Measurements from ENCODE around the gene RAP1GAP. TPM values are rescaled to one million over a fixed set of nuclear protein-coding genes. Genes with fewer than 3 reads are reported as not detected.
"Not testable (repeated sequence)": the region's sequence is repeated elsewhere in the genome, so short reads cannot be mapped to it uniquely, and the experiment has no call there.

Gene RAP1GAP
- polyA plus RNA-seq, 4 donors: 18.4 to 24.3 (median 23.1) TPM

DNA sequence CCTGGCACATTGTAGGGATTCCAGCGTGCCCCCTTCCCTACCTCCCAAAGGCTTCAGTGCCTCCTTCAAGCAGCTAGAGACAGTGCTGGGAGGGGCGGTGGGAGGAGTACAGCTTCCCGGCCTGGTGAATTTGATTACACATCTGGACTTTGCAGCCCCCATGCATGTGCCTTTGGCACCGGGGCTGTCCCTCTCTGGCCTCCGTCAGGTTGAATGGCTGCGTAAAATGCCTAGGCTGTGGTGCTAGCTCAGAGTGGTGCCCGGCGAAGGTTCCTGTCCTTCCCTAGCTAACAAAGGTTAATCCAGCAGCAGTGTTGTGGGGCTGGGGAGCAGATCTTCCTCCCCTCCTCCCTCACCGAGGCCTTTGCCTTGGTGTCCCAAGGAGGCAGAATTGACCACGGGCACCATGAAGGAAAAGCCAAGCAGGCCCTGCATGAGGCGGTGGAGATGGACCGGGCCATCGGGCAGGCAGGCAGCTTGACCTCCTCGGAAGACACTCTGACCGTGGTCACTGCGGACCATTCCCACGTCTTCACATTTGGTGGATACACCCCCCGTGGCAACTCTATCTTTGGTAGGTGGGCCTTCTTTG lies 93.7 kb downstream of the RAP1GAP start:
- DNase-seq (ENCODE audit: low read depth in 4 of 4, low spot score in 2 of 4): no peak

GRCh38 chr1:21574466-21575151 lies 94.5 kb downstream of the RAP1GAP start:
- DNase-seq (ENCODE audit: low read depth in 4 of 4, low spot score in 2 of 4): no peak

DNA sequence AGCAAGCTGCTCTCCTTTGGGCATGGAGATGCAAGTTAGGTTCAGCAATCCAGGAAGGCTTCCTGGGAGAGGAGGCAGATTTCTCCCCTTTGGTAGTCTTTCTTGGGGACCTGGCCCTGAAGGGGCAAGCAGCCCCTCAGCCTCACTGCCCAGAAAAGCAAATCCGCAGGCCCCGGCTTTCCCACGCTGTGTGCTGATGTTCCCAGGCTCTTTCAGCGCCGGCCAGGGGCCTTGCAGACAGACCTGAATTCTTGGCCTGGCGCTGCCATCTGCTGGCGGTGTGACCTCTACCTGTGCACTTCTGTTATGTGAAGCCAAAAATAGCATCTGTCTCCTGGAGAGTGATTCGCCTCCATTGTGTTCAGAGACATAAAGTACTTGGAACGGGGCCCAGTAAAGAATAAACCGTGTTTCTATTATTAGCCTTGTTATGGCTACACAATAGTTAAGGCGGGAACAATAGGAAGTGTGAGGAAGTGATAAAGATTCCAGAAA lies 95.1 kb downstream of the RAP1GAP start:
- peak in 1 of 4 donors; percentile 62 for DNase-seq (ENCODE audit: low read depth in 4 of 4, low spot score in 2 of 4)

- no peak for DNase-seq (ENCODE audit: low read depth in 4 of 4, low spot score in 2 of 4)
These were observed 95.7 kb downstream of the RAP1GAP start for GRCh38 chr1:21573475-21573874.

- no peak for DNase-seq (ENCODE audit: low read depth in 4 of 4, low spot score in 2 of 4)
These were observed 96.4 kb downstream of the RAP1GAP start for GRCh38 chr1:21572735-21573277.

GRCh38 chr1:21572221-21572620 lies 96.9 kb downstream of the RAP1GAP start:
- DNase-seq (ENCODE audit: low read depth in 4 of 4, low spot score in 2 of 4): no peak

GRCh38 chr1:21570885-21571284 lies 98.3 kb downstream of the RAP1GAP start:
- no peak for DNase-seq (ENCODE audit: low read depth in 4 of 4, low spot score in 2 of 4)

DNA sequence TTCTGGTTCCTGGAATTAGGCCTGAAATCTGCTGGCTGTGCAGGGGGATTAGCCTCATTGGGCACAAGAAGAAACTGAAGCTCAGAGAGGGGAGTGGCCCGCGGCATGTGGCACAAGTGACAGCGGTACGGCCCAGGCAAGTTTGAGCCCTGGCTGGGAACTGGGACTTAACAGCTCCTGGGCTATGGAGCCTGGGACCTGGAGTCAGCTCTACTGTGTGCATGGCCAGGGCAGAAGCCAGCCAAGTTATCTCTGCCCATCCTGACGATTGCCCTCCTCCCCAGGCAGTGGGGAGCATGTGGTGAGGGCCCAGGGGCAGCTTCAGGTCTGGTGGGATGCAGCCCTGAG lies 98.7 kb downstream of the RAP1GAP start:
- DNase-seq (ENCODE audit: low read depth in 4 of 4, low spot score in 2 of 4): no peak

DNA sequence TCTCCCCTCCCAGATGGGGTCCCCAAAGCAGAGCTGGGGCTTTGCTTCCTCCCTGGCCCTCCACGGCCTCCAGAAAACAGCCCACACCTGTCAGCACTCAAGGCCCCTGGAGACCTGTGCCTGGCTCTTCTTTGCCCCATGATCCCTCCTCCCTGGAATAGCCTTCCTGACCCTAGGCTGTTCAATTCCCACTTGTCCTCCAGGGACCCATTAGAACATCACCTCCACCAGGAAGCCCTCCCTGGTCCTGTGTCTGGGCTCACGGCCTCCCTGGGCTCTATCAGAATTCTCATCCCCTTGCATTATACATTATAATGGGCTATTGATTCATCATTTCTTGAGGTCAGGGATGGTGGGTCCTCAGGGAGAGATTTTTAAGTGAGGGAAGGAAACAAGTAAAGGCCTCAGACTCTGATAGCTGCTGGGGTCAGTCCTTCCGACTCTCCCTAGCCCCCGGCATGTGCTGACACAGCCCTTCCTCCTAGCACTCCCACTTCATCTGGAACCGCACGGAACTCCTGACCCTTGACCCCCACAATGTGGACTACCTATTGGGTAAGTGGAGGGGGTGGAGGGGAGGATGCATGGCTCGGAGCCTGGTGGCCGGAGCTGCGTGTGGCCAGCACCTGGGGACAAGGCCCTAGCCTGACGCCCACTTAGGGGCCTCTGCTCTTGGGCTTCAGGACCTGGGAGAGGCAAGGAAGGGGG lies 99.2 kb downstream of the RAP1GAP start:
- DNase-seq (ENCODE audit: low read depth in 4 of 4, low spot score in 2 of 4): no peak

GRCh38 chr1:21568809-21569385 lies 100.3 kb downstream of the RAP1GAP start:
- no peak for DNase-seq (ENCODE audit: low read depth in 4 of 4, low spot score in 2 of 4)

- DNase-seq (ENCODE audit: low read depth in 4 of 4, low spot score in 2 of 4): no peak
These were observed 101.0 kb downstream of the RAP1GAP start for GRCh38 chr1:21568006-21568746.

DNA sequence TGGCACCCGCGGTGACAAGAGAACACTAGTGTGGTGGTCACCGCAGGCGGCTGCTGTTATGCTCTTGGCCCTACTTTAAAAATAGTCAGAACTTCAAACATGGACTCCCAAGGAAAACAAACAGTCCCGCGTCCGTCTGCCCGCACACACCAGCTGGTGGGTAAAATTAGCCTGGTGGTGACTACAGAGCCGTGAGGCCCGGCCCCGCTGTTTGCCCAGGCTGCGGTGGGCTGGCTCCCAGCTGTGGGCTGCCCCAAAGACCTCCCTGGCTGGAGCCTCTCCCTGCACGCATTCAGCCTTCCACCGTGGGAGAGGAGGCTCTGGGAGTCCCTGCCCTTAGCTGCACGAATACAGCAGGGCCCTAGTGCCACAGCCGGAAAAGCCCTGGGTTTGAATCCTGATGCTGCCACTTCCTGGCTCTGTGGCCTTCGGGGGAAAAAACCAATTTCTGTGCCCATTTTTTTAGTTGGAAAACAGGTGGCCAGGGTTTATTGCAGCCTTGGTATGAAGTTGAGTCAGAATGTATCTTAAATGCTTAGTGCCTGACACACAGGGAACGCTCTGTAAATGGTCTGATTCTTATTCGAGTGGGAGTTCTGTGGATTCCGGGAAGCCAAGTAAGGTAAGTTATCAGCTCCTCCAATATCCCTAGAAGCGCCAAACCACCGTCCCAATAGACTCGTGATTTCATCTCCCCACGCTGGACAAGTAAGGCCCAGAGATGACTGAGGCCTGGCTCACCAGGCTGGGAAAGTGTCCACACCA lies 101.7 kb downstream of the RAP1GAP start:
- no peak for DNase-seq (ENCODE audit: low read depth in 4 of 4, low spot score in 2 of 4)

GRCh38 chr1:21566361-21566760 lies 102.8 kb downstream of the RAP1GAP start:
- DNase-seq (ENCODE audit: low read depth in 4 of 4, low spot score in 2 of 4): not testable (repeated sequence)

GRCh38 chr1:21565285-21565684 lies 103.9 kb downstream of the RAP1GAP start:
- DNase-seq (ENCODE audit: low read depth in 4 of 4, low spot score in 2 of 4): no peak

GRCh38 chr1:21564521-21565095 lies 104.5 kb downstream of the RAP1GAP start:
- no peak for DNase-seq (ENCODE audit: low read depth in 4 of 4, low spot score in 2 of 4)

DNA sequence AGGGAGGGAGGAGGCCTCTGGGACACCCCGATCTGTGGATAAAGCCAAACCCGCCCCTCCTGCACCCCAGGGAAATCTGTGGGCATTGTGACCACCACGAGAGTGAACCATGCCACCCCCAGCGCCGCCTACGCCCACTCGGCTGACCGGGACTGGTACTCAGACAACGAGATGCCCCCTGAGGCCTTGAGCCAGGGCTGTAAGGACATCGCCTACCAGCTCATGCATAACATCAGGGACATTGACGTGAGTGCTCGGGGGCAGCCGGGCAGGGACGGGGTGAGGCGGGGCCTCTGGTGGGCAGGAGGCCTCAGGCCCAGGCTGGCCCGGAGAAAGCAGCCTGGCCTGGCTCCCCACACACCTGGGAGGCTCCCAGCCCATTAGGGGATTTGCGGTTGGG lies 105.2 kb downstream of the RAP1GAP start:
- no peak for DNase-seq (ENCODE audit: low read depth in 4 of 4, low spot score in 2 of 4)

DNA sequence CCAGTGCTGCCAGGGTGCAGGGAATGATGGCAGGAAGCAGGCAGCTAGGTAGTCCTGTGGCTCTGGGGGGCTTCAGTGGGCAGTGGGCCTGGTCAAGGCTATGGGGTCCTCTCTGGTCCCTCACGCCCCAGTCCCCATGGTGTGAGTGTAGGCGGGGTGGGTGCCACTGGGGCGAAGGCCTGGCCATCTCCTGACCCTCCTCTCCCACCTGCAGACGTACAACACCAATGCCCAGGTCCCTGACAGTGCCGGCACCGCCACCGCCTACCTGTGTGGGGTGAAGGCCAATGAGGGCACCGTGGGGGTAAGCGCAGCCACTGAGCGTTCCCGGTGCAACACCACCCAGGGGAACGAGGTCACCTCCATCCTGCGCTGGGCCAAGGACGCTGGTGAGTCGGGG lies 106.3 kb downstream of the RAP1GAP start:
- DNase-seq (ENCODE audit: low read depth in 4 of 4, low spot score in 2 of 4): no peak

DNA sequence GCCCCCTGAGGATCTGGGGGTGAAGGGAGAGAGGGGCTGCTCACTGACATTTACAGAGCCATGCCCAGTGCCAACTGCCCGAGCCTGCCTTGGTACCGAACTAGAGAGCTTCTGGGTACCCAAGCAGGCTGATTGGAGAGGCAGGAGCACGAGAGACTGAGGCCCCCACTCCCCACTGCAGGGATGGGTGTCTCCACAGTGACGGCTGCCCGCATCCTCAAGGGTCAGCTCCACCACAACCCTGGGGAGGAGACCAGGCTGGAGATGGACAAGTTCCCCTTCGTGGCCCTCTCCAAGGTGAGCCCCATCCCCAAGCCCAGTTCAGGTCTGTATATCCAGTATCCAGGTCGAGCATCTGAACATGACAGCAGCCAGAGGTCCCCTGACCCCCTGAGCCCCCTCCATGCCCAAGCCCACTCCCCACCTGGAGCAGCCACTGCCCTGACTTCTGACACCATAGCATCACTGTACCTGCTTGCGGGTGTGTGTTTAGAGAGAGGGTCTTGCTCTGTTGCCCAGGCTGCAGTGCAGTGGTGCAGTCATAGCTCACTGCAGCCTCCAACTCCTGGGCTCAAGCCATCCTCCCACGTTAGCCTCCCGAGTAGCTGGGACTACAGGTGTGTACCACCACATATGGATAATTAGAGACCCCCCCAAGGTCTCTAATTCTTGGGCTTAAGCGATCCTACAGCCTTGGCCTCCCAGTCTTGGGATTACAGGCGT lies 108.1 kb downstream of the RAP1GAP start:
- no peak for DNase-seq (ENCODE audit: low read depth in 4 of 4, low spot score in 2 of 4)

Data from left renal cortex interstitium (tissue), 4 donors.